Psoas muscle (tissue), 8 donors: ENCODE measurements around the gene PARP12. TPM values are rescaled to one million over a fixed set of nuclear protein-coding genes. Genes with fewer than 3 reads are reported as not detected.

Experiments used
- ATAC-seq, 4 donors: fragments of 200-7000 bp; cut with Tn5 transposase; one replicate each; pipeline ENCODE4 v1.9.1; 2020; ENCODE audit warnings: moderate library complexity in 3 of 4, mild to moderate bottlenecking in 2 of 4
- DNase-seq, 2 donors: peaks; one replicate each; pipeline ENCODE4 v3.0.0-alpha.2; 2020
- H3K27ac ChIP-seq: fragments of 200-600 bp; one replicate; pipeline ENCODE4 v1.8.0; 2022
- H3K27me3 ChIP-seq, 3 donors: fragments of 200-600 bp in 1 of 3; one replicate each; pipeline versions ENCODE4 v1.6.1 to v1.8.0; 2013 to 2022; ENCODE audit warnings: low read length in 2 of 3, mild to moderate bottlenecking in 2 of 3, moderate library complexity in 1 of 3; ENCODE audit not compliant: insufficient read depth in 3 of 3
- H3K36me3 ChIP-seq, 2 donors: fragments of 200-600 bp in 1 of 2; one replicate each; pipeline versions ENCODE4 v1.6.1 to v1.8.0; 2013 to 2022; ENCODE audit warnings: low read depth in 1 of 2, mild to moderate bottlenecking in 1 of 2, moderate library complexity in 1 of 2; ENCODE audit not compliant: insufficient read depth in 1 of 2
- H3K4me1 ChIP-seq: fragments of 200-600 bp; one replicate; pipeline ENCODE4 v1.8.0; 2022
- H3K4me3 ChIP-seq: fragments of 200-600 bp; one replicate; pipeline ENCODE4 v1.8.0; 2022; ENCODE audit warnings: mild to moderate bottlenecking
- H3K9me3 ChIP-seq: fragments of 200-600 bp; one replicate; pipeline ENCODE4 v1.8.0; 2022
- WGBS, 3 donors: extraction: QIAGEN DNeasy Blood & Tissue Kit; methylation state at CpG; one replicate each; pipeline versions ENCODE4 v1.1.6 to v1.1.7; 2013; 5-methylcytosine and 5-hydroxymethylcytosine counted together
- intact Hi-C, 2 donors: fragments of 100-400 bp; cut with DNase I; formaldehyde crosslinking; loops; one replicate each; pipeline versions ENCODE4 v1.11.0 to v1.14.2; 2022
- polyA plus RNA-seq, 3 donors: library from polyadenylated mRNA; stranded (reverse); fragments of 200-250 nt; gene quantifications; one replicate each; pipeline ENCODE4 v1.2.3, GENCODE V29; 2013
- total RNA-seq, 4 donors: library from RNA; stranded (reverse); fragmentation: NEBNext Ultra II Directional in 2 of 4; extraction: Animal tissue kit (Norgen Biotek cat#: 25700) in 2 of 4; gene quantifications; one replicate each; pipeline versions ENCODE4 v1.2.1 to v1.2.4, GENCODE V29; 2021 to 2023
- TF ChIP-seq, protein P1 (sequence below): fragments of 200-600 bp; IDR thresholded peaks from one replicate; pipeline ENCODE4 v1.8.0; 2022; ENCODE audit warnings: antibody characterized with exemption
- donor health status: healthy with polysubstance abuse.
- donor health status: DM: no; HTN: no; CAD: no; lungs with moderate emphysema.
- donor health status: Bipolar disorder and iron deficiency.
- donor health status: healthy.
- donor health status: DM: yes; HTN: yes; CAD: no.
- donor health status: DM: no; HTN: no; CAD: no.
- donor health status: DM: no; HTN: no; CAD: no.
- donor health status: DM: yes; HTN: yes; CAD: no.

Gene PARP12
- total and polyA plus RNA-seq, 7 donors, result 4.3 to 6.9 (median 5.2) TPM

DNA sequence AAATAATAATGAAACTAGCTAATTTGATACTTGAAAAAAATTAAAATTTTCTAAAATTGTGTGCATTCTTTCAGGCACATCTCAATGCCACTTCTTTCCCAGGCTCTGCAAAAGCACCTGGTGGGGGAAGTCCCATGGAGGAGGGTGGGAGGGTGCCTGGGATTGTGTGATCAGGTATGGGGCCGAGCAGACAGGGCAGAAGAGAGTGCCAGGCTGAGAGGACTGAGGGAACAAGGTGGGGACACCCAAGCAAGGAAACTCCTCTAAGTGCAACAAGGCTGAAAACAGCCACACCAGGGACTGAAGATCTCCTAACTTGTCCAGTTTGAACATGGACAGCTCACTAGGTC lies 13.8 kb downstream of the PARP12 start:
- Histone ChIP-seq H3K36me3 (peaks cover 0 to 22% of the 10 kb centered on the region in 2 donors), H3K4me1 (no peaks in the 10 kb centered on the region), H3K4me3 (no peak overlapping the region), H3K27ac (no peak overlapping the region), H3K27me3 (peaks cover 0 to 2% (median 0%) of the 10 kb centered on the region in 3 donors), H3K9me3 (no peaks in the 10 kb centered on the region)
- 61 to 82% (median 82%) methylated on average over 1 of the region's 1 CpG for WGBS, 3 donors
- ATAC-seq (no peak), DNase-seq (no peak)
- TF ChIP-seq, protein P1, sequence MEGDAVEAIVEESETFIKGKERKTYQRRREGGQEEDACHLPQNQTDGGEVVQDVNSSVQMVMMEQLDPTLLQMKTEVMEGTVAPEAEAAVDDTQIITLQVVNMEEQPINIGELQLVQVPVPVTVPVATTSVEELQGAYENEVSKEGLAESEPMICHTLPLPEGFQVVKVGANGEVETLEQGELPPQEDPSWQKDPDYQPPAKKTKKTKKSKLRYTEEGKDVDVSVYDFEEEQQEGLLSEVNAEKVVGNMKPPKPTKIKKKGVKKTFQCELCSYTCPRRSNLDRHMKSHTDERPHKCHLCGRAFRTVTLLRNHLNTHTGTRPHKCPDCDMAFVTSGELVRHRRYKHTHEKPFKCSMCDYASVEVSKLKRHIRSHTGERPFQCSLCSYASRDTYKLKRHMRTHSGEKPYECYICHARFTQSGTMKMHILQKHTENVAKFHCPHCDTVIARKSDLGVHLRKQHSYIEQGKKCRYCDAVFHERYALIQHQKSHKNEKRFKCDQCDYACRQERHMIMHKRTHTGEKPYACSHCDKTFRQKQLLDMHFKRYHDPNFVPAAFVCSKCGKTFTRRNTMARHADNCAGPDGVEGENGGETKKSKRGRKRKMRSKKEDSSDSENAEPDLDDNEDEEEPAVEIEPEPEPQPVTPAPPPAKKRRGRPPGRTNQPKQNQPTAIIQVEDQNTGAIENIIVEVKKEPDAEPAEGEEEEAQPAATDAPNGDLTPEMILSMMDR, result no peak
- intact Hi-C loops, result no loop called here

DNA sequence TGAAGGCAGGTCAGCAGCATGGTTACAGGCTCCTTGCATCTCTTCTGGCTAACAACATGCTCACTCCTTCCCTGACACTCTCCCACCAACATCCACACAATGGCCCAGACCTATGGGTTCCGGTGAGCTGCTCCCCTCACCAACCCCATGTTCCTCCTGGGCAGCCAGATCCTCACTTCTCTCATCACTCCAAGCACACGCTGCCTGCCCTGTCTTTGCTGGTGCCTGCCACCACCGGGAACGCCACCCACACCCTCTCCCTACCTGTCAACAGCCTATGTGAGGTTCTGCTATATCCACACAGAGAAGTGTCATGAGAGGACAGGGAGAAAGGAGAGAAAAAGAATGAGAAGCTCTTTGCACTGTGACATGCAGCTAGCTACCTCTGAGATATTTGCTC lies 14.6 kb downstream of the PARP12 start:
- Histone ChIP-seq H3K4me1 (no peaks in the 10 kb centered on the region), H3K27ac (no peak overlapping the region), H3K4me3 (no peak overlapping the region), H3K9me3 (no peaks in the 10 kb centered on the region), H3K36me3 (peaks cover 0 to 22% of the 10 kb centered on the region in 2 donors), H3K27me3 (peaks cover 0 to 2% (median 0%) of the 10 kb centered on the region in 3 donors)
- DNase-seq, result no peak
- WGBS, 3 donors, result 91 to 95% (median 93%) methylated on average over 4 of the region's 4 CpGs
- TF ChIP-seq, protein P1, result no peak
- intact Hi-C loops, result no loop called here
- no peak for ATAC-seq

DNA sequence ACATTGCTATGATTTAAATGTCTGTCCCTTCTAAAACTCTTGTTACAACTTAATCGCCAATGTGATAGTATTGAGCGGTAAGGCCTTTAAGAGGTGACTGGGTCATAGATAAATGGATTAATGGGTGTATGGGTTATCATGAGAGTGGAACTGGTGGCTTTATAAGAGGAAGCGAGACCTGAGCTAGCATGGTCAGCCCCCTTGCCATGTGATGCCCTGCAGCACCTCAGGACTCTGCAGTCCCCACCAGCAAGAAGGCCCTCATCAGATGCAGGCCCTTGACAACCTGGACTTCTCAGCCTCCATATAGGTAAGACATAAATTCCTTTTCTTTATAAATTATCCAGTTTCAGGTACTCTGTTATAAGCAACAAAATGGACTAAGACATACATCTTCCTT lies 15.6 kb downstream of the PARP12 start:
- Histone ChIP-seq H3K27ac (no peak overlapping the region), H3K4me3 (no peak overlapping the region), H3K4me1 (no peaks in the 10 kb centered on the region), H3K9me3 (no peaks in the 10 kb centered on the region), H3K27me3 (peaks cover 0 to 2% (median 0%) of the 10 kb centered on the region in 3 donors), H3K36me3 (peaks cover 0 to 22% of the 10 kb centered on the region in 2 donors)
- TF ChIP-seq, protein P1, result no peak
- DNase-seq, result no peak
- WGBS, 3 donors, result 98 to 99% (median 98%) methylated on average over 3 of the region's 3 CpGs
- intact Hi-C loops, result no loop called here
- no peak for ATAC-seq

DNA sequence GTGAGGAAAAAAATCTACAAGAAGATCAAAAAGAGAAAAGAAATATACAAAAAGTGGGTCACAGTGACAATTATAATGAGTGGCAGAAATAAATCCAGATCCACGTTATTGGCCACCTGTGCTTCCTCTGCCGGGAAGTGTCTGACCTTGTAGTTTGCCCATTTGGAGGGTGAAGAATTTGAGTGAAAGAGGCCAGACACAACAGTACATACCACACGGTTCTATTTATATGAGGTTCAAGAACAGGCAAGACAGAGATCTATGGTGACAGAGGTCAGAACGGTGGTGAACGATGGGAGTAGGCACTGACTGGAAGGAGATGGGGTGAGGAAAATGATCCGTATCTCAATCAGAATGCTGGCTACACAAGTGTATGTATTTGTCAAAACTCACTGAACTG lies 17.1 kb downstream of the PARP12 start:
- no peaks in the 10 kb centered on the region for H3K9me3 ChIP-seq
- no peak overlapping the region for H3K4me3 ChIP-seq
- DNase-seq (no peak), ATAC-seq (no peak)
- WGBS, 3 donors, result 41 to 60% (median 59%) methylated on average over 6 of the region's 6 CpGs
- intact Hi-C loops, result no loop called here
- H3K27ac ChIP-seq, result no peak overlapping the region
- peaks cover 0 to 26% of the 10 kb centered on the region in 2 donors for H3K36me3 ChIP-seq
- peaks cover 0 to 2% (median 0%) of the 10 kb centered on the region in 3 donors for H3K27me3 ChIP-seq
- TF ChIP-seq, protein P1, result no peak
- no peaks in the 10 kb centered on the region for H3K4me1 ChIP-seq

DNA sequence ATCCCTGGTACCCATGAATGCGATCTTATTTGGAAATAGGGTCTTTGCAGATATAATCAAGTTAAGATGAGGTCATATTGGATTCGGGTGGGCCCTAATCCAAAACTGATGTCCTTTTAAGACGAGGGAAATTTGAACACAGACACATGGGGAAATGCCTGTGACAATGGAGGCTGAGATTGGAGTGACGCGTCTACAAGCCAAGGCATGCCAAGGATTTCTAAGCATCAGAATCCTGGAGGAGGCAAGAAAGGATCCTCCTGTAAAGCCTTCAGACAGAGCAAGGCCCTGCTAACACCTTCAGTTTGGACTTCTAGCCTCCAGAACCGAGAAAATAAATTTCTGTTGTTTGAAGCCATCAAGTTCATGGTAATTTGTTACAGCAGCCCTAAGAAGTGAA lies 18.5 kb downstream of the PARP12 start:
- Histone ChIP-seq H3K4me3 (no peak overlapping the region), H3K4me1 (no peaks in the 10 kb centered on the region), H3K9me3 (no peaks in the 10 kb centered on the region), H3K27ac (no peak overlapping the region), H3K36me3 (peaks cover 0 to 32% of the 10 kb centered on the region in 2 donors), H3K27me3 (peaks cover 0 to 2% (median 0%) of the 10 kb centered on the region in 3 donors)
- TF ChIP-seq, protein P1, result no peak
- intact Hi-C loops, result no loop called here
- WGBS, 3 donors, result 86 to 87% (median 87%) methylated on average over 6 of the region's 6 CpGs
- no peak for DNase-seq
- no peak for ATAC-seq
